Measurements from ENCODE around the gene FRMPD4.

DNA sequence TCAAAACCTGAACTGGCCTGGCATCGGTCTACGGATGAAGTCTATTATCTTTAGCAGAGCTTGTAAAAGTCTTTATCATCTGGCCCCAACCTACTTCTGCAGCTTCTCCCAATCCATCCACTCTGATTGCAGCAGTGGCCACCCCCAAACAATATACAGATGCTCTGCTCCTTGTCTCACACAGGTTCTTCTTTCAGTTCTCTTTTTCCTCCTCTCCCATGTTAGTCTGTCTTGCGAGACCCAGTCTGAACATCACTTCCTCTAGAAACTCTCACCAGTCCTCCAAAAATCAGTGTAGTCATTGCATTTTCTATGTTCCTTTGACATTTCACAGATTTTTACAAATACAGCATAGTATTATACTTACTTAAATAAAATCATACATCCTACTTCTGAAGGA, 163.0 kb downstream of the FRMPD4 start:
- TF ChIP-seq CTCF (conservative IDR thresholded peaks at IDR 0.05; ENCODE audit: low read depth in 2 of 2), result no peak
- no peak for TF ChIP-seq ETS1 (IDR thresholded peaks at IDR 0.05)
- no peak for TF ChIP-seq POLR2AphosphoS5 (IDR thresholded peaks at IDR 0.05; ENCODE audit: low read depth)
- no peak for TF ChIP-seq EZH2phosphoT487 (IDR thresholded peaks at IDR 0.05; ENCODE audit: unreplicated experiment)
- TF ChIP-seq, protein P1, sequence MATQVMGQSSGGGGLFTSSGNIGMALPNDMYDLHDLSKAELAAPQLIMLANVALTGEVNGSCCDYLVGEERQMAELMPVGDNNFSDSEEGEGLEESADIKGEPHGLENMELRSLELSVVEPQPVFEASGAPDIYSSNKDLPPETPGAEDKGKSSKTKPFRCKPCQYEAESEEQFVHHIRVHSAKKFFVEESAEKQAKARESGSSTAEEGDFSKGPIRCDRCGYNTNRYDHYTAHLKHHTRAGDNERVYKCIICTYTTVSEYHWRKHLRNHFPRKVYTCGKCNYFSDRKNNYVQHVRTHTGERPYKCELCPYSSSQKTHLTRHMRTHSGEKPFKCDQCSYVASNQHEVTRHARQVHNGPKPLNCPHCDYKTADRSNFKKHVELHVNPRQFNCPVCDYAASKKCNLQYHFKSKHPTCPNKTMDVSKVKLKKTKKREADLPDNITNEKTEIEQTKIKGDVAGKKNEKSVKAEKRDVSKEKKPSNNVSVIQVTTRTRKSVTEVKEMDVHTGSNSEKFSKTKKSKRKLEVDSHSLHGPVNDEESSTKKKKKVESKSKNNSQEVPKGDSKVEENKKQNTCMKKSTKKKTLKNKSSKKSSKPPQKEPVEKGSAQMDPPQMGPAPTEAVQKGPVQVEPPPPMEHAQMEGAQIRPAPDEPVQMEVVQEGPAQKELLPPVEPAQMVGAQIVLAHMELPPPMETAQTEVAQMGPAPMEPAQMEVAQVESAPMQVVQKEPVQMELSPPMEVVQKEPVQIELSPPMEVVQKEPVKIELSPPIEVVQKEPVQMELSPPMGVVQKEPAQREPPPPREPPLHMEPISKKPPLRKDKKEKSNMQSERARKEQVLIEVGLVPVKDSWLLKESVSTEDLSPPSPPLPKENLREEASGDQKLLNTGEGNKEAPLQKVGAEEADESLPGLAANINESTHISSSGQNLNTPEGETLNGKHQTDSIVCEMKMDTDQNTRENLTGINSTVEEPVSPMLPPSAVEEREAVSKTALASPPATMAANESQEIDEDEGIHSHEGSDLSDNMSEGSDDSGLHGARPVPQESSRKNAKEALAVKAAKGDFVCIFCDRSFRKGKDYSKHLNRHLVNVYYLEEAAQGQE (IDR thresholded peaks at IDR 0.05; ENCODE audit: unreplicated experiment), result no peak
- no peak for TF ChIP-seq CREB1 (CRISPR knock-in tag; IDR thresholded peaks at IDR 0.05; ENCODE audit: low read depth)
- TF ChIP-seq, protein P2, sequence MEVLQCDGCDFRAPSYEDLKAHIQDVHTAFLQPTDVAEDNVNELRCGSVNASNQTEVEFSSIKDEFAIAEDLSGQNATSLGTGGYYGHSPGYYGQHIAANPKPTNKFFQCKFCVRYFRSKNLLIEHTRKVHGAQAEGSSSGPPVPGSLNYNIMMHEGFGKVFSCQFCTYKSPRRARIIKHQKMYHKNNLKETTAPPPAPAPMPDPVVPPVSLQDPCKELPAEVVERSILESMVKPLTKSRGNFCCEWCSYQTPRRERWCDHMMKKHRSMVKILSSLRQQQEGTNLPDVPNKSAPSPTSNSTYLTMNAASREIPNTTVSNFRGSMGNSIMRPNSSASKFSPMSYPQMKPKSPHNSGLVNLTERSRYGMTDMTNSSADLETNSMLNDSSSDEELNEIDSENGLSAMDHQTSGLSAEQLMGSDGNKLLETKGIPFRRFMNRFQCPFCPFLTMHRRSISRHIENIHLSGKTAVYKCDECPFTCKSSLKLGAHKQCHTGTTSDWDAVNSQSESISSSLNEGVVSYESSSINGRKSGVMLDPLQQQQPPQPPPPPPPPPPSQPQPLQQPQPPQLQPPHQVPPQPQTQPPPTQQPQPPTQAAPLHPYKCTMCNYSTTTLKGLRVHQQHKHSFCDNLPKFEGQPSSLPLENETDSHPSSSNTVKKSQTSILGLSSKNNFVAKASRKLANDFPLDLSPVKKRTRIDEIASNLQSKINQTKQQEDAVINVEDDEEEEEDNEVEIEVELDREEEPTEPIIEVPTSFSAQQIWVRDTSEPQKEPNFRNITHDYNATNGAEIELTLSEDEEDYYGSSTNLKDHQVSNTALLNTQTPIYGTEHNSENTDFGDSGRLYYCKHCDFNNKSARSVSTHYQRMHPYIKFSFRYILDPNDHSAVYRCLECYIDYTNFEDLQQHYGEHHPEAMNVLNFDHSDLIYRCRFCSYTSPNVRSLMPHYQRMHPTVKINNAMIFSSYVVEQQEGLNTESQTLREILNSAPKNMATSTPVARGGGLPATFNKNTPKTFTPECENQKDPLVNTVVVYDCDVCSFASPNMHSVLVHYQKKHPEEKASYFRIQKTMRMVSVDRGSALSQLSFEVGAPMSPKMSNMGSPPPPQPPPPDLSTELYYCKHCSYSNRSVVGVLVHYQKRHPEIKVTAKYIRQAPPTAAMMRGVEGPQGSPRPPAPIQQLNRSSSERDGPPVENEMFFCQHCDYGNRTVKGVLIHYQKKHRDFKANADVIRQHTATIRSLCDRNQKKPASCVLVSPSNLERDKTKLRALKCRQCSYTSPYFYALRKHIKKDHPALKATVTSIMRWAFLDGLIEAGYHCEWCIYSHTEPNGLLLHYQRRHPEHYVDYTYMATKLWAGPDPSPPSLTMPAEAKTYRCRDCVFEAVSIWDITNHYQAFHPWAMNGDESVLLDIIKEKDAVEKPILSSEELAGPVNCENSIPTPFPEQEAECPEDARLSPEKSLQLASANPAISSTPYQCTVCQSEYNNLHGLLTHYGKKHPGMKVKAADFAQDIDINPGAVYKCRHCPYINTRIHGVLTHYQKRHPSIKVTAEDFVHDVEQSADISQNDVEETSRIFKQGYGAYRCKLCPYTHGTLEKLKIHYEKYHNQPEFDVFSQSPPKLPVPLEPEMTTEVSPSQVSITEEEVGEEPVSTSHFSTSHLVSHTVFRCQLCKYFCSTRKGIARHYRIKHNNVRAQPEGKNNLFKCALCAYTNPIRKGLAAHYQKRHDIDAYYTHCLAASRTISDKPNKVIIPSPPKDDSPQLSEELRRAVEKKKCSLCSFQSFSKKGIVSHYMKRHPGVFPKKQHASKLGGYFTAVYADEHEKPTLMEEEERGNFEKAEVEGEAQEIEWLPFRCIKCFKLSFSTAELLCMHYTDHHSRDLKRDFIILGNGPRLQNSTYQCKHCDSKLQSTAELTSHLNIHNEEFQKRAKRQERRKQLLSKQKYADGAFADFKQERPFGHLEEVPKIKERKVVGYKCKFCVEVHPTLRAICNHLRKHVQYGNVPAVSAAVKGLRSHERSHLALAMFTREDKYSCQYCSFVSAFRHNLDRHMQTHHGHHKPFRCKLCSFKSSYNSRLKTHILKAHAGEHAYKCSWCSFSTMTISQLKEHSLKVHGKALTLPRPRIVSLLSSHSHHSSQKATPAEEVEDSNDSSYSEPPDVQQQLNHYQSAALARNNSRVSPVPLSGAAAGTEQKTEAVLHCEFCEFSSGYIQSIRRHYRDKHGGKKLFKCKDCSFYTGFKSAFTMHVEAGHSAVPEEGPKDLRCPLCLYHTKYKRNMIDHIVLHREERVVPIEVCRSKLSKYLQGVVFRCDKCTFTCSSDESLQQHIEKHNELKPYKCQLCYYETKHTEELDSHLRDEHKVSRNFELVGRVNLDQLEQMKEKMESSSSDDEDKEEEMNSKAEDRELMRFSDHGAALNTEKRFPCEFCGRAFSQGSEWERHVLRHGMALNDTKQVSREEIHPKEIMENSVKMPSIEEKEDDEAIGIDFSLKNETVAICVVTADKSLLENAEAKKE (CRISPR knock-in tag; IDR thresholded peaks at IDR 0.05), result no peak
- TF ChIP-seq EZH2 (IDR thresholded peaks at IDR 0.05; ENCODE audit: low read depth, unreplicated experiment), result no peak
- no peak for TF ChIP-seq JUNB (IDR thresholded peaks at IDR 0.05; ENCODE audit: unreplicated experiment)
- TF ChIP-seq ZNF114 (CRISPR knock-in tag; IDR thresholded peaks at IDR 0.05), result no peak
- TF ChIP-seq ZNF331 (CRISPR knock-in tag; IDR thresholded peaks at IDR 0.05; ENCODE audit: low read depth), result no peak
- no peak for TF ChIP-seq STAT1 (IDR thresholded peaks at IDR 0.05; ENCODE audit: unreplicated experiment)

Data from GM23338 (cell line).